Measurements from ENCODE around the gene FOXO1. TPM values are rescaled to one million over a fixed set of nuclear protein-coding genes. Genes with fewer than 3 reads are reported as not detected.

The FOXO1 gene
- total RNA-seq, 2 donors from 2014 or later, result 41.7 to 60.9 TPM

DNA sequence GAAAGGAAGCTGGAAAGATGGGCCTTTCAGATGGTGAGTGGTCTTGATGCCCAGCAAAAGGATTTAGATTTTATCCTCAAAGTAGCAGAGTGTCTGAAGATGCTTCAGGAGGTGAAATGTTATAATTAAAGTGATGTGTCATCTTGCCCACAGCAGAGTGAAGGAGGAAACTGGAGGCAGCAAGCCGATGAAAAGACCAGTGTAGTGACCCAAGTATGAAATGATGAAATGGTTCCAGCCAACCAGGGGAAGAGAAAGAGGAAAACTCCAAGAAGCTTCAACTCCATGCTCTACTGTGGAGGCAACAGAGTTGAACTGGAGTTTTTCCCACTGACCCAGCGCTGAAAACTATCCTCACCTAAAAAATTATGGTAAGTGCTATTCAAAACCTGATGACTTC lies 66.7 kb downstream of the FOXO1 start:
- Histone ChIP-seq H3K9me3 (no peaks in the 10 kb centered on the region), H3K27ac (no peak overlapping the region), H3K4me3 (no peak overlapping the region), H3K4me1 (ENCODE audit: control insufficient read depth in 1 of 2, low read depth in 2 of 2) (peaks cover 36% of the 10 kb centered on the region in 2 donors), H3K27me3 (replicated peaks; ENCODE audit: insufficient read depth) (no peaks in the 10 kb centered on the region), H3K36me3 (no peaks in the 10 kb centered on the region)
- ATAC-seq (ENCODE audit: insufficient number of reproducible peaks, low FRiP score, low read depth) (no peak), DNase-seq (ENCODE audit: low spot score) (no peak)
- TF ChIP-seq CTCF (IDR thresholded peaks at IDR 0.05), result no peak

GRCh38 chr13:40599124-40599523 lies 67.3 kb downstream of the FOXO1 start:
- Histone ChIP-seq H3K27ac (no peak overlapping the region), H3K27me3 (replicated peaks; ENCODE audit: insufficient read depth) (no peaks in the 10 kb centered on the region), H3K9me3 (no peaks in the 10 kb centered on the region), H3K4me3 (no peak overlapping the region), H3K36me3 (no peaks in the 10 kb centered on the region), H3K4me1 (ENCODE audit: control insufficient read depth in 1 of 2, low read depth in 2 of 2) (peaks cover 36% of the 10 kb centered on the region in 2 donors)
- no peak for TF ChIP-seq CTCF (IDR thresholded peaks at IDR 0.05)
- no peak for ATAC-seq (ENCODE audit: insufficient number of reproducible peaks, low FRiP score, low read depth)
- DNase-seq (ENCODE audit: low spot score), result no peak

DNA sequence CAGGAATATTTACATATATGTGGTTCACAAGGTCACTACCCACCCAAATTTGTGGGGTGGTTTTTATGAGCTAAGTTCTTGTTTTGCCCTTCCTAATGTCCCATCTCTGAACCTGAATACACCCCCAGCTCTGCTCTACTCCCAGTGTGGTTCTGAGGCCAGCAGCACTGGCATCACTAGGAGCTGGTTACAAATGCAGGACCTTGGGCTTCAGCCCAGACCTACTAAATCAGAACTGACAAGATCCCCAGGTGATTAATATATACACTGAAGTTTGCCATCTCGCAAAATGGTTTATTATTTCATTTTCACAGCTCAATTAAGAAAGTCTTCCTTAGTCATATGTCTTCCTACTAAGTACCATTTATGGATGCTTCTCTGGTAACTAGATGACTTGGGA lies 67.9 kb downstream of the FOXO1 start:
- no peaks in the 10 kb centered on the region for H3K36me3 ChIP-seq
- peaks cover 36 to 38% of the 10 kb centered on the region in 2 donors for H3K4me1 ChIP-seq (ENCODE audit: control insufficient read depth in 1 of 2, low read depth in 2 of 2)
- DNase-seq (ENCODE audit: low spot score) (no peak), ATAC-seq (ENCODE audit: insufficient number of reproducible peaks, low FRiP score, low read depth) (no peak)
- H3K4me3 ChIP-seq, result no peak overlapping the region
- peak overlapping the region in 1 of 2 donors; percentile 56 for H3K27ac ChIP-seq
- no peaks in the 10 kb centered on the region for H3K27me3 ChIP-seq (replicated peaks; ENCODE audit: insufficient read depth)
- TF ChIP-seq CTCF (IDR thresholded peaks at IDR 0.05), result no peak
- H3K9me3 ChIP-seq, result no peaks in the 10 kb centered on the region

DNA sequence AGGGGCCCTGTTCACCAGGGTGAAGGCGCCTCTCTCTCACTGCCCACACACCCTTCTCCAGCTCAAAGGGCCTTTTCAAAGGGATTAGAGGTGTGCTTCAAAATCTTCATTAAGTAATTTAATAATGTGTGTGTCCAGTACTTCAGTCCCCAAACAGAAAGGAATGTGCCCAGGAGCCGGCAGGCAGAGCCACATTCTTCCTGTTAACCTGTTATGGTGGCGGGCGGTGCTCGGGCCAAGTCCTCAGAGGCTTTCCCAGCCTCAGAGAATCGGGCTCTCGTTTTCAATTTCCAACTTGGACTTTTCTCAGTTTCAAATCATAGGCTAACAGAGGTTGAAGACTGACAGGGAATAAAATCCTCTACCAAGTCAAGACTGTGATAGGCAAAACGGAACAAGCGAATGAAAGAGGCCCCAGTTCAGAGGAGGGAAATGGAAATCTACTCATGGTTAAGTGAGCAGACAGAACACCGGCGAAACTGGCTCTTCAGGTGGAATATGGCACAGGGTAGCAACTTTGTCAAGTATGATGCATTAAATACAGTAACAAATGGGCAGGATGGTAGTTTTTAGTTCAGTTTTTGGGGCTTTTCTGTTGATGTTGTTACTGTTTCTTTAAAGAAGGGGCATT lies 68.6 kb downstream of the FOXO1 start:
- H3K9me3 ChIP-seq, result no peaks in the 10 kb centered on the region
- TF ChIP-seq CTCF (IDR thresholded peaks at IDR 0.05), result no peak
- ATAC-seq (ENCODE audit: insufficient number of reproducible peaks, low FRiP score, low read depth), result no peak
- H3K36me3 ChIP-seq, result no peaks in the 10 kb centered on the region
- DNase-seq (ENCODE audit: low spot score), result no peak
- H3K27me3 ChIP-seq (replicated peaks; ENCODE audit: insufficient read depth), result no peaks in the 10 kb centered on the region
- H3K4me1 ChIP-seq (ENCODE audit: control insufficient read depth in 1 of 2, low read depth in 2 of 2), result peaks cover 36 to 38% of the 10 kb centered on the region in 2 donors
- H3K27ac ChIP-seq, result peak overlapping the region; percentile 35 to 56
- peak overlapping the region; percentile 42 for H3K4me3 ChIP-seq

- H3K4me1 ChIP-seq (ENCODE audit: control insufficient read depth in 1 of 2, low read depth in 2 of 2), result peaks cover 36 to 38% of the 10 kb centered on the region in 2 donors
- no peak overlapping the region for H3K4me3 ChIP-seq
- H3K27me3 ChIP-seq (replicated peaks; ENCODE audit: insufficient read depth), result no peaks in the 10 kb centered on the region
- ATAC-seq (ENCODE audit: insufficient number of reproducible peaks, low FRiP score, low read depth) (no peak), DNase-seq (ENCODE audit: low spot score) (no peak)
- H3K9me3 ChIP-seq, result no peaks in the 10 kb centered on the region
- H3K36me3 ChIP-seq, result no peaks in the 10 kb centered on the region
- TF ChIP-seq CTCF (IDR thresholded peaks at IDR 0.05), result no peak
- H3K27ac ChIP-seq, result no peak overlapping the region
These were observed 70.0 kb downstream of the FOXO1 start for GRCh38 chr13:40596484-40596883.

Data from thoracic aorta (tissue), 2 donors.